A549 (cell line): Measurements from ENCODE around the gene COL28A1. TPM values are rescaled to one million over a fixed set of nuclear protein-coding genes. Genes with fewer than 3 reads are reported as not detected.

ENCODE experiments used
- ATAC-seq, 2 experiments: fragments of 200-7000 bp in 1 of 2; fragments of >200 bp in 1 of 2; cut with Nextera tagmentation in 1 of 2; cut with Tn5 transposase in 1 of 2; 3 replicates each; pipeline versions ENCODE4 v1.8.0 to v1.9.1; 2018 to 2020; ENCODE audit warnings: mild to moderate bottlenecking in 1 of 2, moderate library complexity in 1 of 2
- CTCF ChIA-PET: fragments of 300-600 bp; sonication (Branson Sonifier 250); formaldehyde crosslinking; extraction: SDS; loops from one replicate; lab custom pipeline; 2021; ENCODE audit warnings: antibody characterized with exemption, inconsistent platforms; lab: Yijun Ruan, JAX
- POLR2A ChIA-PET: fragments of 350-600 bp; formaldehyde crosslinking; extraction: SDS; loops from one replicate; lab custom pipeline; 2021; ENCODE audit warnings: antibody characterized with exemption, inconsistent platforms; lab: Yijun Ruan, JAX
- DNase-seq, 2 experiments: peaks; one replicate each; pipeline versions ENCODE4 v3.0.0 to v3.0.0-alpha.2; 2011 to 2016; ENCODE audit warnings: low read depth in 1 of 2, low spot score in 1 of 2
- FAIRE-seq: peaks from 2 replicates; lab custom pipeline; 2011; peaks lifted over from hg19 to GRCh38; lab: Jason Lieb, UNC
- H3K27ac ChIP-seq, 2 experiments: fragments of >200 bp; sonication (Bioruptor Twin); formaldehyde crosslinking; 3 replicates each; pipeline ENCODE4 v1.5.1; 2016 to 2017
- H3K4me1 ChIP-seq: fragments of >200 bp; sonication (Bioruptor Twin); formaldehyde crosslinking; 3 replicates; pipeline ENCODE4 v1.6.1; 2016
- H3K4me2 ChIP-seq: fragments of >200 bp; sonication (Bioruptor Twin); formaldehyde crosslinking; 3 replicates; pipeline ENCODE4 v1.6.1; 2016
- H3K4me3 ChIP-seq: fragments of >200 bp; sonication (Bioruptor Twin); formaldehyde crosslinking; 3 replicates; pipeline ENCODE4 v1.5.1; 2016
- H3K9me3 ChIP-seq: fragments of >200 bp; sonication (Bioruptor Twin); formaldehyde crosslinking; 3 replicates; pipeline ENCODE4 v1.6.1; 2016
- CBX8 ChIP-seq: fragments of 200-600 bp; sonication (generic); IDR thresholded peaks from 2 replicates; pipeline ENCODE4 v1.6.1; 2016
- CHD2 ChIP-seq: fragments of 150-350 bp; IDR thresholded peaks from 2 replicates; pipeline ENCODE4 v1.6.1; 2014; ENCODE audit warnings: low read length; ENCODE audit not compliant: partially characterized antibody
- ESRRA ChIP-seq: fragments of 150-350 bp; IDR thresholded peaks from 2 replicates; pipeline ENCODE4 v1.6.1; 2014; ENCODE audit warnings: mild to moderate bottlenecking, low read length, borderline replicate concordance
- FOSL2 ChIP-seq, 2 experiments: fragments of 450-650 bp in 1 of 2; fragments of >200 bp in 1 of 2; sonication (Bioruptor Twin) in 1 of 2; formaldehyde crosslinking; IDR thresholded peaks; 2 replicates each; pipeline versions ENCODE4 v1.5.0 to v1.6.1; 2016 to 2020; ENCODE audit warnings: mild to moderate bottlenecking in 1 of 2, moderate library complexity in 1 of 2
- HEYL ChIP-seq: fragments of 250-450 bp; sonication (Bioruptor Pico); IDR thresholded peaks from 2 replicates; pipeline ENCODE4 v1.8.0; 2021; ENCODE audit warnings: mild to moderate bottlenecking, moderate library complexity
- HOXA7 ChIP-seq: fragments of 250-450 bp; sonication (Bioruptor Pico); IDR thresholded peaks from 2 replicates; pipeline ENCODE4 v1.5.0; 2020; ENCODE audit warnings: mild to moderate bottlenecking, moderate library complexity
- HOXB13 ChIP-seq: fragments of 250-450 bp; sonication (Bioruptor Pico); IDR thresholded peaks from 2 replicates; pipeline ENCODE4 v1.5.0; 2020; ENCODE audit warnings: low read depth, mild to moderate bottlenecking, moderate library complexity
- JUN ChIP-seq, 2 experiments: fragments of >200 bp; sonication (Bioruptor Twin); formaldehyde crosslinking; IDR thresholded peaks; 2 replicates in 1 of 2; 3 replicates in 1 of 2; pipeline ENCODE4 v1.6.1; 2016 to 2017
- JUNB ChIP-seq: fragments of >200 bp; sonication (Bioruptor Twin); formaldehyde crosslinking; IDR thresholded peaks from 2 replicates; pipeline ENCODE4 v1.6.1; 2016
- NFE2L2 ChIP-seq: fragments of 150-350 bp; conservative IDR thresholded peaks from 2 replicates; pipeline ENCODE4 v1.6.1; 2014; ENCODE audit warnings: low read length
- PHF8 ChIP-seq: fragments of 200-600 bp; sonication (generic); IDR thresholded peaks from 2 replicates; pipeline ENCODE4 v1.6.1; 2016; ENCODE audit warnings: low read depth, mild to moderate bottlenecking, antibody characterized with exemption, moderate library complexity, borderline replicate concordance
- POLR2AphosphoS2 ChIP-seq: conservative IDR thresholded peaks from 2 replicates; pipeline ENCODE4 v1.6.1; 2012; ENCODE audit warnings: low read length, improper control_type of control experiment, inconsistent platforms
- RCOR1 ChIP-seq: fragments of 150-350 bp; IDR thresholded peaks from 2 replicates; pipeline ENCODE4 v1.6.1; 2014; ENCODE audit warnings: antibody characterized with exemption, low read length, low read depth
- RFX5 ChIP-seq: fragments of 450-650 bp; IDR thresholded peaks from 2 replicates; pipeline ENCODE4 v1.7.1; 2014; ENCODE audit warnings: antibody characterized with exemption, mild to moderate bottlenecking, moderate library complexity
- TFCP2L1 ChIP-seq: fragments of 250-450 bp; sonication (Bioruptor Pico); IDR thresholded peaks from 2 replicates; pipeline ENCODE4 v1.5.0; 2021; ENCODE audit warnings: mild to moderate bottlenecking
- TP53 ChIP-seq: fragments of 250-450 bp; sonication (Bioruptor Pico); IDR thresholded peaks from 2 replicates; pipeline ENCODE4 v1.5.0; 2021; ENCODE audit warnings: mild to moderate bottlenecking, moderate library complexity
- ZNF302 ChIP-seq: fragments of 250-450 bp; sonication (Bioruptor Pico); IDR thresholded peaks from 2 replicates; pipeline ENCODE4 v1.9.0; 2021; ENCODE audit warnings: inconsistent platforms, mild to moderate bottlenecking, moderate library complexity
- WGBS: methylation state at CpG from one replicate; pipeline ENCODE4 v1.1.6; 2017; ENCODE audit errors: missing lambda C conversion rate; 5-methylcytosine and 5-hydroxymethylcytosine counted together
- polyA plus RNA-seq, 4 experiments: library from polyadenylated mRNA; depleted of rRNA in 3 of 4; stranded (reverse); fragments of >200 nt; fragmentation: RNase III in 1 of 4; extraction: RNeasy Plus Mini Kit Qiagen cat#74134 plus additional on column Dnase treatment in 1 of 4; gene quantifications; 2 replicates in 3 of 4; 3 replicates in 1 of 4; pipeline ENCODE4 v1.2.3, GENCODE V29; 2011 to 2017
- TF ChIP-seq, protein P1 (sequence below): fragments of >200 bp; sonication (Bioruptor Twin); formaldehyde crosslinking; IDR thresholded peaks from 2 replicates; pipeline ENCODE4 v1.6.1; 2016
- TF ChIP-seq, protein P2 (sequence below): fragments of 250-450 bp; sonication (Bioruptor Pico); IDR thresholded peaks from 2 replicates; pipeline ENCODE4 v1.5.0; 2021; ENCODE audit warnings: mild to moderate bottlenecking, moderate library complexity, borderline replicate concordance
- TF ChIP-seq, protein P3 (sequence below): fragments of >200 bp; sonication (Bioruptor Twin); formaldehyde crosslinking; IDR thresholded peaks from 3 replicates; pipeline ENCODE4 v1.5.1; 2016
- TF ChIP-seq, protein P4 (sequence below): fragments of 450-650 bp; IDR thresholded peaks from 2 replicates; pipeline ENCODE4 v1.6.1; 2014; ENCODE audit warnings: antibody characterized with exemption

COL28A1 gene
- polyA plus RNA-seq, 2 of the 4 experiments (the other 2 are of a cell fraction) = 0.08 to 0.17 TPM

DNA sequence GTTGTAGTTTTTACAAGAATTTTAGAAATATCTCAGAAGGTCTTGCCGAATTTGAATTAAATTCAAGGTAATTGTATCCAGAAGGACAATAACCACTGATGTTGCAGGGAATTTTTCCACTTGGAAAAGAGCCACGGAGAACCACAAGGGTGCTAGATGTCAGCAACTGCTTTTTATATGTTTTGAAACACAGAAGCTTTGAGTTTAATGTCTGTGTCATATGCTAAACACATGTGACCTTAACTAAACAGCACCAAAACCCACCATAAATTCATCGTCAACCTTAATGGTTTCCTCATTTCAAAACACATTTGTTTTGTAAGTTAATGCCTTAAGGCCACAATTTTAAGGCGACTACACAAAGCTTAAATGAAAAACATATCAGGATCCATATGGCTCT lies 106.9 kb downstream of the COL28A1 start:
- H3K27ac ChIP-seq = no peak overlapping the region
- ATAC-seq (no peak), FAIRE-seq (no peak)
- TF ChIP-seq, protein P1, sequence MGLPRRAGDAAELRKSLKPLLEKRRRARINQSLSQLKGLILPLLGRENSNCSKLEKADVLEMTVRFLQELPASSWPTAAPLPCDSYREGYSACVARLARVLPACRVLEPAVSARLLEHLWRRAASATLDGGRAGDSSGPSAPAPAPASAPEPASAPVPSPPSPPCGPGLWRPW = no peak
- no peak for TF ChIP-seq ZNF302 (CRISPR knock-in tag)
- TF ChIP-seq CHD2 = no peak
- no peak for TF ChIP-seq RFX5
- TF ChIP-seq RCOR1 = no peak
- TF ChIP-seq, all 56 proteins: peak for 0
- no peak for DNase-seq
- no peaks in the 10 kb centered on the region for H3K9me3 ChIP-seq
- no peak overlapping the region for H3K4me2 ChIP-seq
- ChIA-PET CTCF (interaction anchor here (0.7 to 9.5 kb wide), 3 partner anchors 10 to 113 kb away, joined by 3 to 141 read pairs (median 5); no protein-coding TSS in a partner anchor), POLR2A (no interaction called here)
- no peak overlapping the region for H3K4me3 ChIP-seq
- WGBS = 79% methylated on average over 4 of the region's 4 CpGs
- peaks cover 2% of the 10 kb centered on the region; the same call in 2 of the 3 replicates for H3K4me1 ChIP-seq

DNA sequence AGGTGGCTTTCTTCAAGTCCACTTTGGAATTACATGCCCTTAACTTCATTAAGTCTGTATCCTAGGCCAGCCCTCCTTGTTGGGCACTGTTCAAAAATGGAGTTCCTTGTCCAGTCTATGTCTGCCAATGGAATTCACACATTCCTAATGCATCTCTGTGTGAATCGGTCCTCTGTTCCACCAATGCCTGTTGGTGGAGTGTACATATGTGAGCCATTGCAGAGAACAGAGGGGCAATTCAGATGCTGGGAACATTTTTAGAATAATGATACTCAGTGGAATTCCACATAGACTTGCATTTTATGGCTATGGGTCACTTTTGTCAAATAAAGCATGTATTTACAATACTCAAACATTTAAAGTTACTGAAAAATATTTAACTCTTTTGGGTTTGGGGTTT lies 108.3 kb downstream of the COL28A1 start:
- WGBS = 87% methylated on average over 1 of the region's 1 CpG
- no peak for DNase-seq
- ChIA-PET POLR2A (no interaction called here), CTCF (interaction anchor here (5.0 to 9.5 kb wide), 2 partner anchors 9 to 114 kb away, joined by 55 to 141 read pairs; no protein-coding TSS in a partner anchor)
- Histone ChIP-seq H3K4me2 (no peak overlapping the region), H3K9me3 (no peaks in the 10 kb centered on the region), H3K27ac (0 out of 6 replicates have a peak overlapping the region, but pooled peaks of 1 of the 2 experiments have one; percentile 9), H3K4me1 (no peaks in the 10 kb centered on the region), H3K4me3 (no peak overlapping the region)
- no peak for ATAC-seq
- TF ChIP-seq ESRRA = no peak
- TF ChIP-seq PHF8 = no peak
- no peak for TF ChIP-seq NFE2L2
- TF ChIP-seq, protein P2, sequence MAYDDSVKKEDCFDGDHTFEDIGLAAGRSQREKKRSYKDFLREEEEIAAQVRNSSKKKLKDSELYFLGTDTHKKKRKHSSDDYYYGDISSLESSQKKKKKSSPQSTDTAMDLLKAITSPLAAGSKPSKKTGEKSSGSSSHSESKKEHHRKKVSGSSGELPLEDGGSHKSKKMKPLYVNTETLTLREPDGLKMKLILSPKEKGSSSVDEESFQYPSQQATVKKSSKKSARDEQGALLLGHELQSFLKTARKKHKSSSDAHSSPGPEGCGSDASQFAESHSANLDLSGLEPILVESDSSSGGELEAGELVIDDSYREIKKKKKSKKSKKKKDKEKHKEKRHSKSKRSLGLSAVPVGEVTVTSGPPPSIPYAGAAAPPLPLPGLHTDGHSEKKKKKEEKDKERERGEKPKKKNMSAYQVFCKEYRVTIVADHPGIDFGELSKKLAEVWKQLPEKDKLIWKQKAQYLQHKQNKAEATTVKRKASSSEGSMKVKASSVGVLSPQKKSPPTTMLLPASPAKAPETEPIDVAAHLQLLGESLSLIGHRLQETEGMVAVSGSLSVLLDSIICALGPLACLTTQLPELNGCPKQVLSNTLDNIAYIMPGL = no peak
- TF ChIP-seq, protein P3, sequence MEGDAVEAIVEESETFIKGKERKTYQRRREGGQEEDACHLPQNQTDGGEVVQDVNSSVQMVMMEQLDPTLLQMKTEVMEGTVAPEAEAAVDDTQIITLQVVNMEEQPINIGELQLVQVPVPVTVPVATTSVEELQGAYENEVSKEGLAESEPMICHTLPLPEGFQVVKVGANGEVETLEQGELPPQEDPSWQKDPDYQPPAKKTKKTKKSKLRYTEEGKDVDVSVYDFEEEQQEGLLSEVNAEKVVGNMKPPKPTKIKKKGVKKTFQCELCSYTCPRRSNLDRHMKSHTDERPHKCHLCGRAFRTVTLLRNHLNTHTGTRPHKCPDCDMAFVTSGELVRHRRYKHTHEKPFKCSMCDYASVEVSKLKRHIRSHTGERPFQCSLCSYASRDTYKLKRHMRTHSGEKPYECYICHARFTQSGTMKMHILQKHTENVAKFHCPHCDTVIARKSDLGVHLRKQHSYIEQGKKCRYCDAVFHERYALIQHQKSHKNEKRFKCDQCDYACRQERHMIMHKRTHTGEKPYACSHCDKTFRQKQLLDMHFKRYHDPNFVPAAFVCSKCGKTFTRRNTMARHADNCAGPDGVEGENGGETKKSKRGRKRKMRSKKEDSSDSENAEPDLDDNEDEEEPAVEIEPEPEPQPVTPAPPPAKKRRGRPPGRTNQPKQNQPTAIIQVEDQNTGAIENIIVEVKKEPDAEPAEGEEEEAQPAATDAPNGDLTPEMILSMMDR = no peak
- no peak for TF ChIP-seq FOSL2 (IDR thresholded peaks at IDR 0.05)
- no peak for TF ChIP-seq FOSL2 (CRISPR knock-in tag; IDR thresholded peaks at IDR 0.05)
- TF ChIP-seq HOXB13 (CRISPR knock-in tag) = no peak
- no peak for TF ChIP-seq HOXA7 (CRISPR knock-in tag)
- TF ChIP-seq TP53 (CRISPR knock-in tag) = no peak
- TF ChIP-seq RFX5 = no peak
- no peak for TF ChIP-seq HEYL
- no peak for TF ChIP-seq JUN (IDR thresholded peaks at IDR 0.05)
- TF ChIP-seq JUNB = no peak
- no peak for TF ChIP-seq CBX8
- no peak for TF ChIP-seq POLR2AphosphoS2
- no peak for TF ChIP-seq TFCP2L1 (CRISPR knock-in tag)
- TF ChIP-seq, protein P4, sequence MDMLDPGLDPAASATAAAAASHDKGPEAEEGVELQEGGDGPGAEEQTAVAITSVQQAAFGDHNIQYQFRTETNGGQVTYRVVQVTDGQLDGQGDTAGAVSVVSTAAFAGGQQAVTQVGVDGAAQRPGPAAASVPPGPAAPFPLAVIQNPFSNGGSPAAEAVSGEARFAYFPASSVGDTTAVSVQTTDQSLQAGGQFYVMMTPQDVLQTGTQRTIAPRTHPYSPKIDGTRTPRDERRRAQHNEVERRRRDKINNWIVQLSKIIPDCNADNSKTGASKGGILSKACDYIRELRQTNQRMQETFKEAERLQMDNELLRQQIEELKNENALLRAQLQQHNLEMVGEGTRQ = no peak
- no peak for FAIRE-seq
